ENCODE data around the gene TAMALIN.

DNA sequence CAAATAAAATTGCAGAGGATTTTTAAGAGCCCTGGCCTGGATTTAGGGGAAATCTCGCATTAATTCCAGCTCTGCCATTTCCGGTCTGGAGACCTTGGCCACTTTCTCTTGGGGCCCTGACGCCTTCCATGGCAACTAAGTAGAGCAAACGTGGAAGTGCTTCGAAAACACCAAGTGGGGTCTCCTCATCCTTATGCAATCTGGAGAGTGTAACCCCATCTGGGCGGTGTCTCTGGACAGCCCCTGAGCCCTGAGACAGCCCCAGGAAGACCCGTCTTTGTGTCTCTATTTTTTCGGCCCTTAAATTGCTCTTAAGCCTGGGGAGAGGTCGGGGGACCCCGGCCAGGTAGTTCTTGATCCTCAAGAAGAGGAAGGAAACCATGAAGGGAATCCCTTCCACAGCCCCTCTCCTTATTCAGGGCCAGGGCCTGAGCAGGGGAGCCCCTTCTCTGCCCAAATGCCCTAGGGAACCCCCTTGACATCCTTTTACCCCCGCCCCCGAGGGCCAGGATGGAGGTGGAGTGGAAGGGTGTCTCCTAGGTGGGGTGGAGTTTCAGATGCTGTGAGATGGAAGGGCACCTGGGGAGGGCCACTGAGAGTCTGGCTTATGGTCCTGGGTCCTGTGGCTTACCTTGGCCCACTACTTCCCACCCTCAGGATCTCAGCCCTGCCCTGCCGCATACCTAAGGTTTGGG lies 26.8 kb downstream of the TAMALIN start:
- TF ChIP-seq, protein P1, sequence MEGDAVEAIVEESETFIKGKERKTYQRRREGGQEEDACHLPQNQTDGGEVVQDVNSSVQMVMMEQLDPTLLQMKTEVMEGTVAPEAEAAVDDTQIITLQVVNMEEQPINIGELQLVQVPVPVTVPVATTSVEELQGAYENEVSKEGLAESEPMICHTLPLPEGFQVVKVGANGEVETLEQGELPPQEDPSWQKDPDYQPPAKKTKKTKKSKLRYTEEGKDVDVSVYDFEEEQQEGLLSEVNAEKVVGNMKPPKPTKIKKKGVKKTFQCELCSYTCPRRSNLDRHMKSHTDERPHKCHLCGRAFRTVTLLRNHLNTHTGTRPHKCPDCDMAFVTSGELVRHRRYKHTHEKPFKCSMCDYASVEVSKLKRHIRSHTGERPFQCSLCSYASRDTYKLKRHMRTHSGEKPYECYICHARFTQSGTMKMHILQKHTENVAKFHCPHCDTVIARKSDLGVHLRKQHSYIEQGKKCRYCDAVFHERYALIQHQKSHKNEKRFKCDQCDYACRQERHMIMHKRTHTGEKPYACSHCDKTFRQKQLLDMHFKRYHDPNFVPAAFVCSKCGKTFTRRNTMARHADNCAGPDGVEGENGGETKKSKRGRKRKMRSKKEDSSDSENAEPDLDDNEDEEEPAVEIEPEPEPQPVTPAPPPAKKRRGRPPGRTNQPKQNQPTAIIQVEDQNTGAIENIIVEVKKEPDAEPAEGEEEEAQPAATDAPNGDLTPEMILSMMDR (IDR thresholded peaks at IDR 0.05; ENCODE audit: low read depth, low read length, poor library complexity, severe bottlenecking), result no peak
- no peak for TF ChIP-seq EZH2phosphoT487 (IDR thresholded peaks at IDR 0.05; ENCODE audit: borderline replicate concordance, low read length)

Data from DOHH2 (cell line).